ENCODE measurements around the gene CHMP4A.

Gene CHMP4A

GRCh38 chr14:24241829-24242443 lies 28.6 kb upstream of the CHMP4A start:
- Histone ChIP-seq H3K9me3 (ENCODE audit: control insufficient read depth, insufficient read depth, low read length) (no peaks in the 10 kb centered on the region), H3K4me3 (ENCODE audit: low read depth, low read length) (peak overlapping the region; percentile 90), H3K4me1 (ENCODE audit: control insufficient read depth, insufficient read depth, low read length) (no peaks in the 10 kb centered on the region), H3K9ac (ENCODE audit: low read depth, low read length) (peak overlapping the region; percentile 87), H3K36me3 (ENCODE audit: control insufficient read depth, insufficient read depth, low read length) (peaks cover 30% of the 10 kb centered on the region), H3K27me3 (ENCODE audit: control insufficient read depth, insufficient read depth, low read length) (no peaks in the 10 kb centered on the region)

- no peaks in the 10 kb centered on the region for H3K9me3 ChIP-seq (ENCODE audit: control insufficient read depth, insufficient read depth, low read length)
- H3K27me3 ChIP-seq (ENCODE audit: control insufficient read depth, insufficient read depth, low read length) = no peaks in the 10 kb centered on the region
- no peak overlapping the region for H3K9ac ChIP-seq (ENCODE audit: low read depth, low read length)
- no peaks in the 10 kb centered on the region for H3K4me1 ChIP-seq (ENCODE audit: control insufficient read depth, insufficient read depth, low read length)
- H3K4me3 ChIP-seq (ENCODE audit: low read depth, low read length) = no peak overlapping the region
- peaks cover 37% of the 10 kb centered on the region for H3K36me3 ChIP-seq (ENCODE audit: control insufficient read depth, insufficient read depth, low read length)
Observed at GRCh38 chr14:24240110-24240918, 27.0 kb upstream of the CHMP4A start.

- Histone ChIP-seq H3K9me3 (ENCODE audit: control insufficient read depth, insufficient read depth, low read length) (no peaks in the 10 kb centered on the region), H3K36me3 (ENCODE audit: control insufficient read depth, insufficient read depth, low read length) (peaks cover 37% of the 10 kb centered on the region), H3K27me3 (ENCODE audit: control insufficient read depth, insufficient read depth, low read length) (no peaks in the 10 kb centered on the region), H3K4me1 (ENCODE audit: control insufficient read depth, insufficient read depth, low read length) (no peaks in the 10 kb centered on the region), H3K9ac (ENCODE audit: low read depth, low read length) (no peak overlapping the region), H3K4me3 (ENCODE audit: low read depth, low read length) (no peak overlapping the region)
Observed at GRCh38 chr14:24238527-24239037, 25.3 kb upstream of the CHMP4A start.

GRCh38 chr14:24238123-24238522 lies 24.8 kb upstream of the CHMP4A start:
- Histone ChIP-seq H3K4me1 (ENCODE audit: control insufficient read depth, insufficient read depth, low read length) (no peaks in the 10 kb centered on the region), H3K27me3 (ENCODE audit: control insufficient read depth, insufficient read depth, low read length) (no peaks in the 10 kb centered on the region), H3K9ac (ENCODE audit: low read depth, low read length) (no peak overlapping the region), H3K9me3 (ENCODE audit: control insufficient read depth, insufficient read depth, low read length) (no peaks in the 10 kb centered on the region), H3K36me3 (ENCODE audit: control insufficient read depth, insufficient read depth, low read length) (peaks cover 37% of the 10 kb centered on the region), H3K4me3 (ENCODE audit: low read depth, low read length) (no peak overlapping the region)

GRCh38 chr14:24237463-24237955 lies 24.2 kb upstream of the CHMP4A start:
- no peak overlapping the region for H3K4me3 ChIP-seq (ENCODE audit: low read depth, low read length)

DNA sequence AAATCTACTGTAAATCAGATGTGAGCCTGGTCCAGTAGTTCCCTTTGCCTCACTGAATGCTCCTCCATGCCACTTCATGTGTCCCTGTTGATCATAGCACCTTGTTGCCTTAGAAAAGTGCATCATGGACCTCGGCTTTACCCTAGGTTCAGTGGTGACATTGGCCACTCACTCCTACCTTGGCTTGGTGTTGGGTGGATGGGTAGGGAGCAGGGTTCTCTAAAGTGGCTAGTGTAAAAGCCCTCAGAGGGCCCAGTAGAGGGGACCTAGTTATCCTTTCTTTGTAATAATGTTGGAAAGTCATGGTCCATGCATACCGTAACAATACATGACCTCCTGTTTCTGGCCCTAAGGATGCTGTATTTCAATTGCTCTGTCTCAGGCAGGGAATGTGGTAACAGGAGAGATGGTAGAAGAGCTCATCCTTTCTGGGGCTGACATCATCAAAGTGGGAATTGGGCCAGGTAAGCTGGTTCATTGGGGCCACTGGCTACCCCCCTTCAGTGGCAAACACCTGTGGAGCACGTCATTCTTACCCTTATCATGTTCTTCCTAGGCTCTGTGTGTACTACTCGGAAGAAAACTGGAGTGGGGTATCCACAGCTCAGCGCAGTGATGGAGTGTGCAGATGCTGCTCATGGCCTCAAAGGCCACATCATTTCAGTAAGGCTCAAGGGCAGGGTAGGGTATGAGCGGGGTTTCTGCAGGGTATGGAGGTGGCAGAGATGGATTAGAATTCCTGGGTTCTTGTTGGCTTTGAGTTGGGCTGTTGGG lies 23.6 kb upstream of the CHMP4A start:
- no peak overlapping the region for H3K4me3 ChIP-seq (ENCODE audit: low read depth, low read length)
- H3K36me3 ChIP-seq (ENCODE audit: control insufficient read depth, insufficient read depth, low read length) = peaks cover 37% of the 10 kb centered on the region
- H3K27me3 ChIP-seq (ENCODE audit: control insufficient read depth, insufficient read depth, low read length) = no peaks in the 10 kb centered on the region
- H3K9me3 ChIP-seq (ENCODE audit: control insufficient read depth, insufficient read depth, low read length) = no peaks in the 10 kb centered on the region
- H3K9ac ChIP-seq (ENCODE audit: low read depth, low read length) = no peak overlapping the region
- H3K4me1 ChIP-seq (ENCODE audit: control insufficient read depth, insufficient read depth, low read length) = no peaks in the 10 kb centered on the region

More at GRCh38 chr14:24237463-24237955, 24.2 kb upstream of the CHMP4A start:
- H3K4me1 ChIP-seq (ENCODE audit: control insufficient read depth, insufficient read depth, low read length) = no peaks in the 10 kb centered on the region
- no peak overlapping the region for H3K9ac ChIP-seq (ENCODE audit: low read depth, low read length)
- H3K36me3 ChIP-seq (ENCODE audit: control insufficient read depth, insufficient read depth, low read length) = peaks cover 37% of the 10 kb centered on the region
- H3K27me3 ChIP-seq (ENCODE audit: control insufficient read depth, insufficient read depth, low read length) = no peaks in the 10 kb centered on the region
- H3K9me3 ChIP-seq (ENCODE audit: control insufficient read depth, insufficient read depth, low read length) = no peaks in the 10 kb centered on the region

DNA sequence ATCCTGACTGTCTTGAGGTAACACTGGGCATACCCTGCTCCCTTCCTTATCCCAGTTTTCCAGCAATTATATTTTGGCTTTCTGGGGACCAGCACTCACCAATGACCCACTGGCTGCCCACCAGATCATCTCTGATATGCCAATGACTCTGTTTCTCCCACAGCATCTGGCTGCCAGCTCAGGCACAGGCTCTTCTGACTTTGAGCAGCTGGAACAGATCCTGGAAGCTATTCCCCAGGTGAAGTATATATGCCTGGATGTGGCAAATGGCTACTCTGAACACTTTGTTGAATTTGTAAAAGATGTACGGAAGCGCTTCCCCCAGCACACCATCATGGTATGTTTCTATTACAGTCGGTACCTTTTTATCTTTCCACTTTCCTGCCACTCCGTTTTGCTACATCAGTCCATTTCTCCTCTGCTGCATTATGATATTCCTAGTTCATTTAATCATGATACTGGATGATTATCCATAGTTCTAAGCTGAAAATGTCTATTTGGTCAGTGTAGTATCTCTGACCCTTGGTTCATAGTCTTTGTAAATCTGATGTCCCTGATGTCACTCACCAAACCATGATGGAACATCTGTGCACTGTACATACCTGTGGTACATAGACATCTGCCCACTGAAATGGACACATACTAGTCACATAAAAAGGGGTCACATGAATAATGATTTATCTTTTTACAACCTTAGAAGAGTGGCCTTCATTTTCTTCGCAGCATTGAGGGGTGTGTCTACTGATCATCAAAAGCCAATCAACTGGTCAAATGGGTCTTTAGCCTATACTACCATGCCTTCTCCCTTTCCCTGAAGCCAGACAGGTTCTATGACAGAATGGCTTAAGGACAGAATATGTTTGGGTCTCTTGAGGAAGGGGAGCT lies 22.8 kb upstream of the CHMP4A start:
- no peak overlapping the region for H3K9ac ChIP-seq (ENCODE audit: low read depth, low read length)
- H3K27me3 ChIP-seq (ENCODE audit: control insufficient read depth, insufficient read depth, low read length) = no peaks in the 10 kb centered on the region
- H3K9me3 ChIP-seq (ENCODE audit: control insufficient read depth, insufficient read depth, low read length) = no peaks in the 10 kb centered on the region
- peaks cover 36% of the 10 kb centered on the region for H3K36me3 ChIP-seq (ENCODE audit: control insufficient read depth, insufficient read depth, low read length)
- no peaks in the 10 kb centered on the region for H3K4me1 ChIP-seq (ENCODE audit: control insufficient read depth, insufficient read depth, low read length)
- no peak overlapping the region for H3K4me3 ChIP-seq (ENCODE audit: low read depth, low read length)

DNA sequence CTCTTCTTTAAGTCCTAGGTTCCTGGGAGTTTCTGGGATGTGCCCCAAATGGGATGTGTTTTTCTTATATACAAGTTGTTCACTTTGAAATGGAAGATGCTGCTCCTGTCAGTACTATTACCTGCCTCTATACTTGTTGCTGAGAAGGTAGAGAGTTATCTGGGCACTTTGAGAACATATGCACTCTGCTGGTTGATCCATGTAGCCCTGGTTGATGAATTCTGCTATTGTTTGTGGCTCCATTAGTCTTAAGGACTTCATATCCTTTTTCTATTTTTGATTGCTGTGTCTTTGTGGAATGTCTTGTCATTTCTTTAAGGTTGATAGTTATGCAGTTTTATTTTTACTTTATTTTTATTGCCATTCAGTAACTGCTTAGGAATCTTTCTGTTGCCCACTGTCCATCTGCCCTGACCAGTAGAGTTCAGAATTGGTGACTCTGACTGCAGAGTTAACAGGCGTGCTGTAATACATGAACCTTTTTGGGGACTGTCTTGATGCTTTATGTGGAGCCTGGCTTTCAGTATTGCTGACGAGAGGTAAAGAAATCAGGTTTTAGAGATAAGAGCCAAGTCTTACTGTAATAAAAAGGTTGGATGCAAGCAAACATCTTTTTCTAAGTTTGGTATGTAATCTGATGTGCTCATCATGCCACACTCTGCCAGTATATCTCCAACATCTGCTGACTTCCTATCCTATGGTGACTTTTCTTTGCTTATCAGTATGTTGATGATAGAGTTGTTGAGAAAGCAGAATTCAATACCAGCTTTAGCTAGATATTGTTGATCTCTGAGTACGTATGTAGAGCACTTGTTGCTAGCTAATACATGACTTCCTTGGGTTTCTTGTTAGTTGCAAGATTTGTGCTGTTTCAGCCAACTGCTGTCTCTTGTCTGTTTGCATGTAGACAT lies 21.1 kb upstream of the CHMP4A start:
- Histone ChIP-seq H3K9me3 (ENCODE audit: control insufficient read depth, insufficient read depth, low read length) (no peaks in the 10 kb centered on the region), H3K36me3 (ENCODE audit: control insufficient read depth, insufficient read depth, low read length) (peaks cover 24% of the 10 kb centered on the region), H3K4me1 (ENCODE audit: control insufficient read depth, insufficient read depth, low read length) (no peaks in the 10 kb centered on the region), H3K27me3 (ENCODE audit: control insufficient read depth, insufficient read depth, low read length) (no peaks in the 10 kb centered on the region), H3K4me3 (ENCODE audit: low read depth, low read length) (no peak overlapping the region), H3K9ac (ENCODE audit: low read depth, low read length) (no peak overlapping the region)

- H3K4me3 ChIP-seq (ENCODE audit: low read depth, low read length) = peak overlapping the region; percentile 97
Observed at GRCh38 chr14:24233538-24233866, 20.2 kb upstream of the CHMP4A start.

More at GRCh38 chr14:24233538-24233866, 20.2 kb upstream of the CHMP4A start:
- Histone ChIP-seq H3K4me1 (ENCODE audit: control insufficient read depth, insufficient read depth, low read length) (no peaks in the 10 kb centered on the region), H3K27me3 (ENCODE audit: control insufficient read depth, insufficient read depth, low read length) (no peaks in the 10 kb centered on the region), H3K9me3 (ENCODE audit: control insufficient read depth, insufficient read depth, low read length) (no peaks in the 10 kb centered on the region), H3K36me3 (ENCODE audit: control insufficient read depth, insufficient read depth, low read length) (peaks cover 18% of the 10 kb centered on the region), H3K9ac (ENCODE audit: low read depth, low read length) (peak overlapping the region; percentile 38)

Measured in iPS-15b (cell line).